ENCODE results near the gene ABCG2.
"Not testable (repeated sequence)": the region's sequence is repeated elsewhere in the genome, so short reads cannot be mapped to it uniquely, and the experiment has no call there.

ABCG2 gene

GRCh38 chr4:88112856-88113255 lies 45.6 kb downstream of the ABCG2 start:
- no peak for DNase-seq (ENCODE audit: low spot score)

- no peak for DNase-seq (ENCODE audit: low spot score)
These were observed 47.6 kb downstream of the ABCG2 start for GRCh38 chr4:88110826-88111225.

- DNase-seq (ENCODE audit: low spot score), result no peak
These were observed 49.1 kb downstream of the ABCG2 start for GRCh38 chr4:88109123-88109881.

GRCh38 chr4:88108747-88109122 lies 49.7 kb downstream of the ABCG2 start:
- DNase-seq (ENCODE audit: low spot score), result no peak

- DNase-seq (ENCODE audit: low spot score), result not testable (repeated sequence)
These were observed 50.4 kb downstream of the ABCG2 start for GRCh38 chr4:88108108-88108465.

GRCh38 chr4:88107406-88108107 lies 50.9 kb downstream of the ABCG2 start:
- peak; percentile 36 for DNase-seq (ENCODE audit: low spot score)

GRCh38 chr4:88106205-88106604 lies 52.2 kb downstream of the ABCG2 start:
- DNase-seq (ENCODE audit: low spot score), result peak; percentile 80

GRCh38 chr4:88104902-88105610 lies 53.4 kb downstream of the ABCG2 start:
- peak; percentile 13 for DNase-seq (ENCODE audit: low spot score)

- DNase-seq (ENCODE audit: low spot score), result no peak
These were observed 56.4 kb downstream of the ABCG2 start for GRCh38 chr4:88102026-88102425.

GRCh38 chr4:88101165-88101564 lies 57.3 kb downstream of the ABCG2 start:
- no peak for DNase-seq (ENCODE audit: low spot score)

- no peak for DNase-seq (ENCODE audit: low spot score)
These were observed 59.3 kb downstream of the ABCG2 start for GRCh38 chr4:88098993-88099752.

GRCh38 chr4:88097781-88098180 lies 60.7 kb downstream of the ABCG2 start:
- DNase-seq (ENCODE audit: low spot score), result peak; percentile 27

- DNase-seq (ENCODE audit: low spot score), result no peak
These were observed 61.1 kb downstream of the ABCG2 start for GRCh38 chr4:88097301-88097700.

- no peak for DNase-seq (ENCODE audit: low spot score)
These were observed 64.6 kb downstream of the ABCG2 start for GRCh38 chr4:88093874-88094273.

- DNase-seq (ENCODE audit: low spot score), result no peak
These were observed 67.1 kb downstream of the ABCG2 start for GRCh38 chr4:88091378-88091777.

GRCh38 chr4:88090898-88091297 lies 67.5 kb downstream of the ABCG2 start:
- peak; percentile 16 for DNase-seq (ENCODE audit: low spot score)

- DNase-seq (ENCODE audit: low spot score), result no peak
These were observed 71.4 kb downstream of the ABCG2 start for GRCh38 chr4:88087004-88087403.

GRCh38 chr4:88080626-88081025 lies 77.8 kb downstream of the ABCG2 start:
- DNase-seq (ENCODE audit: low spot score), result no peak

- DNase-seq (ENCODE audit: low spot score), result no peak
These were observed 79.9 kb downstream of the ABCG2 start for GRCh38 chr4:88078579-88078978.

- DNase-seq (ENCODE audit: low spot score), result no peak
These were observed 80.4 kb downstream of the ABCG2 start for GRCh38 chr4:88077911-88078524.

GRCh38 chr4:88075336-88075735 lies 83.1 kb downstream of the ABCG2 start:
- DNase-seq (ENCODE audit: low spot score), result no peak

- no peak for DNase-seq (ENCODE audit: low spot score)
These were observed 88.4 kb downstream of the ABCG2 start for GRCh38 chr4:88070031-88070430.

Measured in kidney capillary endothelial cell (primary cell).